Measurements from ENCODE around the gene DVL3.

DNA sequence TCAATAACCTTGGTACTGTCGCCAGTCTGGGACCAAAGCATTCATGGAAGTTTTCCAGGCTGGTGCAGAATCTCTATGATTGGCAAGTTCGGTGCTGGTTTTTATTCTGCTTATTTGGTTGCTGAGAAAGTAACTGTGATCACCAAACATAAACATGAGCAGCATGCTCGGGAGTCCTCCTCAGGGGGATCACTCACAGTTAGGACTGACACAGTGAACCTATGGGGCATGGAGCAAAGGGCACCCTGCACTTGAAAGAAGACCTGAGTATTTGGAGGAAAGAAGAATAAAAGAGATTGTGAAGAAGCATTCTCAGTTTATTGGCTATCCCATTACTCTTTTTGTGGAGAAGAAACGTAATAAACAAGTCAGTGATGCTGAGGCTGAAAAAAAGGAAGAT, 39.2 kb upstream of the DVL3 start:
- TF ChIP-seq, protein P1, sequence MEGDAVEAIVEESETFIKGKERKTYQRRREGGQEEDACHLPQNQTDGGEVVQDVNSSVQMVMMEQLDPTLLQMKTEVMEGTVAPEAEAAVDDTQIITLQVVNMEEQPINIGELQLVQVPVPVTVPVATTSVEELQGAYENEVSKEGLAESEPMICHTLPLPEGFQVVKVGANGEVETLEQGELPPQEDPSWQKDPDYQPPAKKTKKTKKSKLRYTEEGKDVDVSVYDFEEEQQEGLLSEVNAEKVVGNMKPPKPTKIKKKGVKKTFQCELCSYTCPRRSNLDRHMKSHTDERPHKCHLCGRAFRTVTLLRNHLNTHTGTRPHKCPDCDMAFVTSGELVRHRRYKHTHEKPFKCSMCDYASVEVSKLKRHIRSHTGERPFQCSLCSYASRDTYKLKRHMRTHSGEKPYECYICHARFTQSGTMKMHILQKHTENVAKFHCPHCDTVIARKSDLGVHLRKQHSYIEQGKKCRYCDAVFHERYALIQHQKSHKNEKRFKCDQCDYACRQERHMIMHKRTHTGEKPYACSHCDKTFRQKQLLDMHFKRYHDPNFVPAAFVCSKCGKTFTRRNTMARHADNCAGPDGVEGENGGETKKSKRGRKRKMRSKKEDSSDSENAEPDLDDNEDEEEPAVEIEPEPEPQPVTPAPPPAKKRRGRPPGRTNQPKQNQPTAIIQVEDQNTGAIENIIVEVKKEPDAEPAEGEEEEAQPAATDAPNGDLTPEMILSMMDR (IDR thresholded peaks at IDR 0.05; ENCODE audit: low read length): no peak
- no peak for TF ChIP-seq EZH2 (IDR thresholded peaks at IDR 0.05; ENCODE audit: borderline replicate concordance, low read length)

Measured in OCI-LY1 (cell line).